Liver (tissue), 9 donors: ENCODE data around the gene MAPKAPK2. TPM values are rescaled to one million over a fixed set of nuclear protein-coding genes. Genes with fewer than 3 reads are reported as not detected.
A peak's percentile ranks its signal among the peaks of the same experiment; 100 is the strongest.

Experiments
- DNase-seq: peaks from one replicate; pipeline ENCODE4 v3.0.0-alpha.2; 2017; ENCODE audit warnings: low spot score
- H3K27ac ChIP-seq, 2 donors: one replicate each; pipeline ENCODE4 v1.7.0; 2013; ENCODE audit warnings: inconsistent platforms in 2 of 2, low read length in 2 of 2, control low read depth in 1 of 2, low read depth in 1 of 2, mild to moderate bottlenecking in 1 of 2
- H3K27me3 ChIP-seq, 4 donors: one replicate each; pipeline versions ENCODE4 v1.6.1 to v1.7.0; 2013; ENCODE audit warnings: low read length in 3 of 4, inconsistent platforms in 1 of 4, mild to moderate bottlenecking in 1 of 4, moderate library complexity in 1 of 4; ENCODE audit not compliant: control insufficient read depth in 4 of 4, insufficient read depth in 4 of 4
- H3K36me3 ChIP-seq, 4 donors: one replicate each; pipeline versions ENCODE4 v1.6.1 to v1.7.0; 2013; ENCODE audit warnings: low read length in 3 of 4, mild to moderate bottlenecking in 3 of 4, low read depth in 1 of 4, moderate library complexity in 1 of 4; ENCODE audit not compliant: control insufficient read depth in 4 of 4, insufficient read depth in 3 of 4
- H3K4me1 ChIP-seq, 4 donors: one replicate each; pipeline versions ENCODE4 v1.6.1 to v1.7.0; 2013; ENCODE audit warnings: low read length in 3 of 4, mild to moderate bottlenecking in 3 of 4, moderate library complexity in 1 of 4; ENCODE audit not compliant: control insufficient read depth in 4 of 4, insufficient read depth in 4 of 4
- H3K4me3 ChIP-seq, 3 donors: one replicate each; pipeline versions ENCODE4 v1.6.1 to v1.7.0; 2013; ENCODE audit warnings: low read length in 3 of 3, control low read depth in 1 of 3, low read depth in 1 of 3, mild to moderate bottlenecking in 1 of 3
- H3K9ac ChIP-seq, 2 donors: one replicate each; pipeline ENCODE4 v1.7.0; 2013; ENCODE audit warnings: low read length in 2 of 2, mild to moderate bottlenecking in 2 of 2, moderate library complexity in 2 of 2, control low read depth in 1 of 2, low read depth in 1 of 2
- H3K9me3 ChIP-seq, 4 donors: one replicate each; pipeline versions ENCODE4 v1.6.1 to v1.7.0; 2013; ENCODE audit warnings: low read length in 3 of 4; ENCODE audit not compliant: control insufficient read depth in 4 of 4
- FOXA1 ChIP-seq: IDR thresholded peaks from 2 replicates; pipeline ENCODE4 v1.6.1; 2016; ENCODE audit warnings: antibody characterized with exemption
- FOXA2 ChIP-seq: IDR thresholded peaks from 2 replicates; pipeline ENCODE4 v1.6.1; 2016; ENCODE audit warnings: antibody characterized with exemption
- GABPA ChIP-seq, 2 donors: IDR thresholded peaks in 1 of 2; conservative IDR thresholded peaks in 1 of 2; 2 replicates each; pipeline ENCODE4 v1.6.1; 2016; ENCODE audit warnings: antibody characterized with exemption in 2 of 2, mild to moderate bottlenecking in 1 of 2, moderate library complexity in 1 of 2
- HNF4A ChIP-seq, 2 donors: conservative IDR thresholded peaks; 2 replicates each; pipeline ENCODE4 v1.6.1; 2016; ENCODE audit warnings: antibody characterized with exemption in 2 of 2, mild to moderate bottlenecking in 2 of 2
- NR2F2 ChIP-seq: IDR thresholded peaks from 2 replicates; pipeline ENCODE4 v1.6.1; 2016; ENCODE audit warnings: antibody characterized with exemption
- RAD21 ChIP-seq, 2 donors: IDR thresholded peaks; 2 replicates each; pipeline ENCODE4 v1.6.1; 2016; ENCODE audit warnings: antibody characterized with exemption in 2 of 2, mild to moderate bottlenecking in 2 of 2
- RXRA ChIP-seq, 2 donors: IDR thresholded peaks; 2 replicates each; pipeline ENCODE4 v1.6.1; 2017 to 2018; ENCODE audit warnings: antibody characterized with exemption in 2 of 2, mild to moderate bottlenecking in 1 of 2
- SP1 ChIP-seq: IDR thresholded peaks from 2 replicates; pipeline ENCODE4 v1.6.1; 2018; ENCODE audit warnings: antibody characterized with exemption, mild to moderate bottlenecking
- YY1 ChIP-seq: IDR thresholded peaks from 2 replicates; pipeline ENCODE4 v1.6.1; 2016; ENCODE audit warnings: antibody characterized with exemption, mild to moderate bottlenecking
- WGBS: extraction: QIAGEN DNeasy Blood & Tissue Kit; methylation state at CpG from one replicate; pipeline ENCODE4 v1.1.7; 2013; 5-methylcytosine and 5-hydroxymethylcytosine counted together
- polyA plus RNA-seq, 2 donors: library from polyadenylated mRNA; stranded (reverse) in 1 of 2; unstranded in 1 of 2; fragments of 200-250 nt in 1 of 2; fragments of >200 nt in 1 of 2; fragmentation: Nextera tagmentation in 1 of 2; extraction: Ambion mirVana in 1 of 2; gene quantifications; one replicate each; pipeline versions ENCODE4 v1.2.1 to v1.2.3, GENCODE V29; 2013 to 2015
- total RNA-seq, 2 donors: library from RNA; depleted of rRNA; stranded (reverse); fragments of >200 nt; gene quantifications; one replicate each; pipeline ENCODE4 v1.2.3, GENCODE V29; 2014
- TF ChIP-seq, protein P1 (sequence below): IDR thresholded peaks from 2 replicates; pipeline ENCODE4 v1.6.1; 2016; ENCODE audit warnings: antibody characterized with exemption, mild to moderate bottlenecking
- donor health status: healthy.
- donor health status: healthy.
- donor health status: healthy.
- donor health status: healthy.
- donor health status: healthy.

MAPKAPK2 gene
- total and polyA plus RNA-seq, 4 donors = 7.5 to 24.5 (median 14.7) TPM

DNA sequence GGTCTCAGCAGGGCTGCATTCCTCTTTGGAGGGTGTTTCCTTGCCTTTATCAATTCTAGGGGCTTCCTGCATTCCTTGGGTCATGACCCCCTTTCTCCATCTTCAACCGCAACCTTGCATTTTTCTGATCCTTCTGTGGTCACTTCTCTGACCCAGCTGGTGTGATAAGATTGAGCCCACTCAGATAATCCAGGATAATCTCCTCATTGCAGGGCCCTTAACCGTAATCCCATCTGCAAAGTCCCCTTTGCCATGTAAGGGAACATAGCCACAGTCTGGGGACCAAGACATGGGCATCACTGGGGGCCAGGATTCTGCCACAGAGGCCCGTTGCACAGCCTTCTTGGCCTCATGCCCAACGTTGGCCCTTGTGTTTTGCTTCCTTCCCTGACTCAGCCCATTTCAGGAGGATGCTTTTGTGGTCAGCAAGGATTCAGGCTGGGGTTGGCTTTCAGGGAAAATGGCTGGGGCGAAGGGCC lies 50.9 kb downstream of the MAPKAPK2 start (continued):
- TF ChIP-seq, protein P1, sequence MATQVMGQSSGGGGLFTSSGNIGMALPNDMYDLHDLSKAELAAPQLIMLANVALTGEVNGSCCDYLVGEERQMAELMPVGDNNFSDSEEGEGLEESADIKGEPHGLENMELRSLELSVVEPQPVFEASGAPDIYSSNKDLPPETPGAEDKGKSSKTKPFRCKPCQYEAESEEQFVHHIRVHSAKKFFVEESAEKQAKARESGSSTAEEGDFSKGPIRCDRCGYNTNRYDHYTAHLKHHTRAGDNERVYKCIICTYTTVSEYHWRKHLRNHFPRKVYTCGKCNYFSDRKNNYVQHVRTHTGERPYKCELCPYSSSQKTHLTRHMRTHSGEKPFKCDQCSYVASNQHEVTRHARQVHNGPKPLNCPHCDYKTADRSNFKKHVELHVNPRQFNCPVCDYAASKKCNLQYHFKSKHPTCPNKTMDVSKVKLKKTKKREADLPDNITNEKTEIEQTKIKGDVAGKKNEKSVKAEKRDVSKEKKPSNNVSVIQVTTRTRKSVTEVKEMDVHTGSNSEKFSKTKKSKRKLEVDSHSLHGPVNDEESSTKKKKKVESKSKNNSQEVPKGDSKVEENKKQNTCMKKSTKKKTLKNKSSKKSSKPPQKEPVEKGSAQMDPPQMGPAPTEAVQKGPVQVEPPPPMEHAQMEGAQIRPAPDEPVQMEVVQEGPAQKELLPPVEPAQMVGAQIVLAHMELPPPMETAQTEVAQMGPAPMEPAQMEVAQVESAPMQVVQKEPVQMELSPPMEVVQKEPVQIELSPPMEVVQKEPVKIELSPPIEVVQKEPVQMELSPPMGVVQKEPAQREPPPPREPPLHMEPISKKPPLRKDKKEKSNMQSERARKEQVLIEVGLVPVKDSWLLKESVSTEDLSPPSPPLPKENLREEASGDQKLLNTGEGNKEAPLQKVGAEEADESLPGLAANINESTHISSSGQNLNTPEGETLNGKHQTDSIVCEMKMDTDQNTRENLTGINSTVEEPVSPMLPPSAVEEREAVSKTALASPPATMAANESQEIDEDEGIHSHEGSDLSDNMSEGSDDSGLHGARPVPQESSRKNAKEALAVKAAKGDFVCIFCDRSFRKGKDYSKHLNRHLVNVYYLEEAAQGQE = no peak
- no peak for TF ChIP-seq RAD21 (IDR thresholded peaks at IDR 0.05)
- no peak for TF ChIP-seq NR2F2

DNA sequence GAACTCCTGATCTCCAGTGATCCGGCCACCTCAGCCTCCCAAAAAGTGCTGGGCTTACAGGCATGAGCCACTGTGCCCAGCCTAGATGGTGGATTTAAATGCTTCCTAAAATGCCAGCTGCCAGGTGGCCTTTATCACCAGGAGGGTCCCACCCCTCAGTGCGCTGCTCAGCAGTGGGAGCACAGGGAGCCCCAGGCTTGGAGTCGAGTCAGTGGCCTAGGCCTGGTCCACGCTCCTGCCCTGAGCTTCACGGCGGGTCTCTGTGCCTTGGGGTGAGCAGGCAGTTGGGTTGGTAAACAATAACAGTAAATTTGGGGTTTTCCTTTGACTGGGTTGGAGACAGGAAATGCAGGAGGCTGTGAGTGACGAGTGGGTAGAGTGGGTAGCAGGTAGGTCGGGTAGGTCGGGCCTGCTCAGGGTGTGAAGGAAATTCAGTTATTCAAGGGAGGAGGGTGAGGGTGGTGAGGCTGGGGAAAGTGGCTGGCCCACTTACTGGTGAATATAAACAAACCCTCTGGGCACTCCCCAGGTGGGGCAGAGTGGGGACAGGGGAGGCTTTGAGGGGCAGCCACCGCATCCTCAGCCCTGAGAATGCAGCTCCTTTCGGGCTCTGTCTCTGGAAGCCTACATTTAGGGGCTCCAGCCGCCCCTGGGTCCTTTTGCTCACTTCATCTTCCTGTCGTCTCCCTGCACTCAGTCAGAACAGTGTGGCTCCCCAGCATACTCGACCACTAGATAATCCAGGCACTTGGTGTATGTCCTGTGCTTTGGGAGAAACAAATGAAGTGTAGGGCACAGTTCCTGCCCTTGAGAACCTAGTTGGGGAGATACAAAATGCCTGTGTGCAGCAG lies 52.4 kb downstream of the MAPKAPK2 start:
- H3K4me1 ChIP-seq = peaks cover 0 to 19% (median 9%) of the 10 kb centered on the region in 4 donors
- peaks cover 4 to 18% (median 11%) of the 10 kb centered on the region in 4 donors for H3K36me3 ChIP-seq
- no peaks in the 10 kb centered on the region for H3K9me3 ChIP-seq
- H3K27ac ChIP-seq = peak overlapping the region in 1 of 2 donors; percentile 17
- 86% methylated on average over 14 of the region's 14 CpGs for WGBS
- H3K9ac ChIP-seq = no peak overlapping the region
- peak; percentile 32 for DNase-seq
- TF ChIP-seq GABPA (IDR thresholded peaks at IDR 0.05 in 1 of 2, conservative IDR thresholded peaks at IDR 0.05 in 1 of 2) (no peak), HNF4A (conservative IDR thresholded peaks at IDR 0.05) (no peak), FOXA1 (no peak), RXRA (IDR thresholded peaks at IDR 0.05) (no peak), FOXA2 (no peak)
- H3K27me3 ChIP-seq = no peaks in the 10 kb centered on the region
- H3K4me3 ChIP-seq = no peak overlapping the region

DNA sequence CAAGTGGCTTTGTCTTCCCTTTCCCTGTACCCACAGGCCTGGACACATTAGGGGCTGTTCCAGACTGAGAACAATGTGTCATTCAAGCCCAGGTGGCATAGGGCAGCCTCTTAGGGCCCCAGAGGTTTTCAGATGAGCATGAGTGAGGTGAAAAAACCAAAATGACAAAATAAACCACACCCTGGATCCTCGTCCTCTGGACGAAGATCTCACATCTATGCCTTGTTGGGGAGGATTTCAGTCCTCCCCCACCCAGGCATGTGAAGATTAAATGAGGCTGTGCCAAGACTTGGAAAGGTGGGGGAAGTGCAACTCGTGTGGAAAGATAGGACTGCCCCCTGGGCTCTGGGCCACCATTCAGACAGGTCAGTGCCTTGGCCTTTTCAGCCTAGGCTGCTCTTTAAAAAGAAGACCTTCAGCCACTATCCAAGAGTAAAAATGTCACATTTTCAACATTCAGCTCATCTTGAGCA lies 53.1 kb downstream of the MAPKAPK2 start:
- DNase-seq = peak; percentile 34
- no peak for TF ChIP-seq GABPA (IDR thresholded peaks at IDR 0.05 in 1 of 2, conservative IDR thresholded peaks at IDR 0.05 in 1 of 2)
- TF ChIP-seq RAD21 (IDR thresholded peaks at IDR 0.05) = no peak
- peak in 1 of 2 donors; percentile 12 for TF ChIP-seq RXRA (IDR thresholded peaks at IDR 0.05)
- TF ChIP-seq SP1 = no peak
- TF ChIP-seq FOXA1 = no peak
- TF ChIP-seq YY1 = no peak
- no peak for TF ChIP-seq NR2F2
- H3K9me3 ChIP-seq = no peaks in the 10 kb centered on the region
- no peak overlapping the region for H3K27ac ChIP-seq
- H3K27me3 ChIP-seq = no peaks in the 10 kb centered on the region
- H3K36me3 ChIP-seq = peaks cover 2 to 11% (median 5%) of the 10 kb centered on the region in 4 donors
- WGBS = 36% methylated on average over 3 of the region's 3 CpGs
- H3K4me3 ChIP-seq = no peak overlapping the region
- H3K4me1 ChIP-seq = peaks cover 0 to 19% (median 9%) of the 10 kb centered on the region in 4 donors
- no peak overlapping the region for H3K9ac ChIP-seq
